Breast epithelium (tissue), 4 donors: ENCODE results near the gene KLHL17. TPM values are rescaled to one million over a fixed set of nuclear protein-coding genes. Genes with fewer than 3 reads are reported as not detected.

Source experiments
- DNase-seq, 2 donors: peaks; one replicate each; pipeline ENCODE4 v3.0.0-alpha.2; 2019; ENCODE audit warnings: low spot score in 2 of 2
- H3K27ac ChIP-seq, 2 donors: fragments of 200-600 bp; sonication (generic) in 1 of 2; one replicate each; pipeline ENCODE4 v1.5.1; 2016 to 2019; ENCODE audit warnings: mild to moderate bottlenecking in 1 of 2
- H3K27me3 ChIP-seq, 2 donors: fragments of 200-600 bp; sonication (generic) in 1 of 2; one replicate each; pipeline versions ENCODE4 v1.5.1 to v1.6.0; 2017 to 2019; ENCODE audit warnings: control low read depth in 1 of 2, mild to moderate bottlenecking in 1 of 2
- H3K36me3 ChIP-seq: fragments of 200-600 bp; one replicate; pipeline ENCODE4 v1.5.1; 2019
- H3K4me1 ChIP-seq, 2 donors: fragments of 200-600 bp; sonication (generic); one replicate each; pipeline ENCODE4 v1.5.1; 2016 to 2019; ENCODE audit warnings: control low read depth in 1 of 2
- H3K4me3 ChIP-seq, 3 donors: fragments of 200-600 bp; sonication (generic); 1 replicate in 2 of 3; 2 replicates in 1 of 3; pipeline ENCODE4 v1.5.1; 2016 to 2019; ENCODE audit warnings: mild to moderate bottlenecking in 3 of 3, moderate library complexity in 2 of 3
- H3K9me3 ChIP-seq, 2 donors: fragments of 200-600 bp; sonication (generic) in 1 of 2; one replicate each; pipeline ENCODE4 v1.5.1; 2016 to 2019; ENCODE audit warnings: control low read depth in 1 of 2
- POLR2A ChIP-seq: fragments of 450-650 bp; IDR thresholded peaks from one replicate; pipeline ENCODE4 v1.6.1; 2016; ENCODE audit warnings: antibody characterized with exemption, mild to moderate bottlenecking, moderate library complexity
- POLR2AphosphoS5 ChIP-seq, 3 donors: sonication (generic); formaldehyde crosslinking; IDR thresholded peaks; one replicate each; pipeline ENCODE4 v1.6.1; 2017; ENCODE audit warnings: antibody characterized with exemption in 3 of 3
- intact Hi-C: fragments of 100-400 bp; cut with DNase I; formaldehyde crosslinking; loops from one replicate; pipeline ENCODE4 v1.15.1; 2023; ENCODE audit warnings: low total_unique reads
- total RNA-seq, 3 donors: library from RNA; depleted of rRNA; stranded (reverse); fragments of >200 nt; gene quantifications; one replicate each; pipeline ENCODE4 v1.1.0, GENCODE V29; 2016
- TF ChIP-seq, protein P1 (sequence below), 3 donors: fragments of 450-650 bp; IDR thresholded peaks; one replicate each; pipeline ENCODE4 v1.5.1; 2016 to 2017; ENCODE audit warnings: antibody characterized with exemption in 3 of 3, mild to moderate bottlenecking in 3 of 3, moderate library complexity in 3 of 3

The KLHL17 gene
- total RNA-seq, 3 donors from 2014 or later: 5.4 to 18.0 (median 10.0) TPM

DNA sequence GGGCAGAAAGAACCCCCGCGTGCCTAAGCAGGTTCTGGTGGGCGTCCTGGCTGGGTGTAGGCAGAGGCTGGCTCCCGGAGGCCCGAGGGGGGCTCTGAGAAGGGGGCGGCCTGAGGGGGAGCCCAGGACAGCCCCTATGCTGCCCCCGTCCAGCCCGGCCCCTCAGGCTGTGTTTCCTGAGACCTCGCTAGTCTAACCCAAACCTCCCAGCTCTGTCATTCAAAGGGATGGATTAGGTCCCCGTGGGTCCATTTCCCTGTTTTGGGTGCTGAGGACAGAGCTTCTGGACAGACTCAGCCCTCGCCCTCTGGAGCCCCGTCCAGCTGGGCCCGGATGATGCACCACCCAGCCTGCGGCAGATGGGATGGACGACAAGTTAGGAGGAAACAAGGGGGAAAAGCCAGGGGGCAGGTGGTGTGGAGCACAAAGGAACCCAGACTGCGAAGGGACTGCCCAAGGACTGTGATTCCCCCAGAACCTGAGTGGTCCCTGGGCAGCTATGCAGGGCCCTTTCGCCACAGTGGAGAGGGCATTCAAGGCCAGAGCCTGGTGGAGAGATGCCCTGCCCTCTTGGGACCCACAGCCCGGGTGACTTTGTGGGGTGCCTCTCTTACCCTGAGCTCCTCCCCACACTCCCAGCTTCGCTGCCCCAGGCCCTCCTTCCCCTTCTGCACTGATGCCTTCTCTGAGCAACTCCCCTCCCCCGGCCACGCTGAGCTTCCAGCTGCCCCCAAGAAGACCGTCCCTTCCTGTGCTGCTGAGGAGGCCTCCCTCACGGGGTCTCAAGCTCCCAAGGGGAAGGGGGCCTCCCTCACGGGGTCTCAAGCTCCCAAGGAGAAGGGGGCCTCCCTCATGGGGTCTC is 36.7 kb downstream of the KLHL17 start:
- H3K36me3 ChIP-seq: no peaks in the 10 kb centered on the region
- peaks cover 6 to 15% of the 10 kb centered on the region in 2 donors for H3K4me1 ChIP-seq
- TF ChIP-seq POLR2AphosphoS5 (IDR thresholded peaks at IDR 0.05) (no peak), POLR2A (no peak)
- TF ChIP-seq, protein P1, sequence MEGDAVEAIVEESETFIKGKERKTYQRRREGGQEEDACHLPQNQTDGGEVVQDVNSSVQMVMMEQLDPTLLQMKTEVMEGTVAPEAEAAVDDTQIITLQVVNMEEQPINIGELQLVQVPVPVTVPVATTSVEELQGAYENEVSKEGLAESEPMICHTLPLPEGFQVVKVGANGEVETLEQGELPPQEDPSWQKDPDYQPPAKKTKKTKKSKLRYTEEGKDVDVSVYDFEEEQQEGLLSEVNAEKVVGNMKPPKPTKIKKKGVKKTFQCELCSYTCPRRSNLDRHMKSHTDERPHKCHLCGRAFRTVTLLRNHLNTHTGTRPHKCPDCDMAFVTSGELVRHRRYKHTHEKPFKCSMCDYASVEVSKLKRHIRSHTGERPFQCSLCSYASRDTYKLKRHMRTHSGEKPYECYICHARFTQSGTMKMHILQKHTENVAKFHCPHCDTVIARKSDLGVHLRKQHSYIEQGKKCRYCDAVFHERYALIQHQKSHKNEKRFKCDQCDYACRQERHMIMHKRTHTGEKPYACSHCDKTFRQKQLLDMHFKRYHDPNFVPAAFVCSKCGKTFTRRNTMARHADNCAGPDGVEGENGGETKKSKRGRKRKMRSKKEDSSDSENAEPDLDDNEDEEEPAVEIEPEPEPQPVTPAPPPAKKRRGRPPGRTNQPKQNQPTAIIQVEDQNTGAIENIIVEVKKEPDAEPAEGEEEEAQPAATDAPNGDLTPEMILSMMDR (IDR thresholded peaks at IDR 0.05): no peak
- intact Hi-C loops: loop anchor here (1.0 to 5.0 kb wide), 2 partner anchors 43 to 65 kb away; no protein-coding TSS in a partner anchor
- peaks cover 0 to 8% of the 10 kb centered on the region in 2 donors for H3K27me3 ChIP-seq
- H3K9me3 ChIP-seq: peaks cover 1 to 3% of the 10 kb centered on the region in 2 donors
- H3K4me3 ChIP-seq: no peak overlapping the region
- H3K27ac ChIP-seq: no peak overlapping the region
- DNase-seq: no peak

DNA sequence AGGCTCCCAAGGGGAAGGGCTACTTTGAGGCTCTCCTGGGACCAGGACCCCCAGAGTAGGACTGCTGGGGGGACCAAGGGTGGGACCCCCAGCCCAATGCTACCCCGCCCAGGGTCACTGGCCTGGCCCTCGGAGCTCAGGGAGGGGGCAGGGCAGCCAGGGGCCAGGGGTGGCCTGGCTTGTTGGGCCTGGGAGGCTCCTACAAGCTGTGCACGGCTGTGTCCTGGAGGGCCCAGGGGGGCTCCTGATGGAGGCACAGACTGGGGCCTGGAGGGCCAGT is 37.3 kb downstream of the KLHL17 start:
- peaks cover 6 to 15% of the 10 kb centered on the region in 2 donors for H3K4me1 ChIP-seq
- intact Hi-C loops: loop anchor here (1.0 to 5.0 kb wide), 2 partner anchors 43 to 65 kb away; no protein-coding TSS in a partner anchor
- H3K9me3 ChIP-seq: no peaks in the 10 kb centered on the region
- H3K27ac ChIP-seq: no peak overlapping the region
- DNase-seq: no peak
- peak overlapping the region in 1 of 3 donors; percentile 89 for H3K4me3 ChIP-seq
- peaks cover 0 to 8% of the 10 kb centered on the region in 2 donors for H3K27me3 ChIP-seq
- TF ChIP-seq POLR2AphosphoS5 (IDR thresholded peaks at IDR 0.05) (no peak), POLR2A (no peak)
- TF ChIP-seq, protein P1 (IDR thresholded peaks at IDR 0.05): no peak
- no peaks in the 10 kb centered on the region for H3K36me3 ChIP-seq

DNA sequence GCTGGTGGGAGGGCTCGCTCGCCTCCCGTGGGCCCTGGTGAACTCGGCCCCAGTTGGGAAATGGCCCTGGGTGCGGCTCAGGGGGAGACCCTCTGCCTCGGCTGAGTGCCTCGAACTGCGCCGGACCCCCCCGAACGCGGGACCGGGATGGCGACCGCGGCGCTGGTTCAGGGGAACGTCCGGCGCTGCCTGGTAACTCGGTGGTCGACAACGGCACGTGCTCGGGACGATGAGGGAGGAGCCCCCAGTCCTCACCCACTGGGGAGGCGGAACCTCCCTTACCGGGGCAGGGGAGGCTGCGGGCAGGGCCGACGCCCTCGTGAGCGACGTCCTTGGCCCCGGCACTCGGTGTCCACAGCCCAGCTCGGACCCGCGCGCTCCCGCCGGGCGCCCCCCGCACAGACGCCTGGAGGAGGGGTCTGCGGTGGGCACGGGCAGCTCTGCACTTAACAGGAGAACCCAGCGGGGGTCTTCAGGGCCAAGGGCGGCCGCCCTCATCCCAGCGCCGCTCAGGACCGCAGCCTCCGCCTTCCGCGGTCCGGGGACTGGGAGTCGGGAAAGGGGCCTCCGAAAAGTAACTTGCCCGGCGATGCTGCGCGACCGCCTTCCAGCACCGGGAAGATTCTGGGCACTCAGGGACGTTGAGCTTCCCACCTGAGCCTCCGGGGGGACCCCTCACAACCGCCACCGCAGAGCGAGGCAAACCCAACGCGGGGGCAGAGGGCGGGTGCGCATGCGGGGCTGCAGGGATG is 37.8 kb downstream of the KLHL17 start:
- H3K27me3 ChIP-seq: peaks cover 0 to 8% of the 10 kb centered on the region in 2 donors
- H3K36me3 ChIP-seq: no peaks in the 10 kb centered on the region
- no peak for TF ChIP-seq POLR2A
- no peak for TF ChIP-seq POLR2AphosphoS5 (IDR thresholded peaks at IDR 0.05)
- TF ChIP-seq, protein P1 (IDR thresholded peaks at IDR 0.05): no peak
- intact Hi-C loops: loop anchor here (1.0 to 5.0 kb wide), 2 partner anchors 44 to 64 kb away; no protein-coding TSS in a partner anchor
- H3K4me1 ChIP-seq: peaks cover 6 to 15% of the 10 kb centered on the region in 2 donors
- peak overlapping the region in 1 of 2 donors; percentile 98 for H3K27ac ChIP-seq
- peak overlapping the region; percentile 48 to 89 (median 71) for H3K4me3 ChIP-seq
- H3K9me3 ChIP-seq: no peaks in the 10 kb centered on the region
- DNase-seq: no peak

DNA sequence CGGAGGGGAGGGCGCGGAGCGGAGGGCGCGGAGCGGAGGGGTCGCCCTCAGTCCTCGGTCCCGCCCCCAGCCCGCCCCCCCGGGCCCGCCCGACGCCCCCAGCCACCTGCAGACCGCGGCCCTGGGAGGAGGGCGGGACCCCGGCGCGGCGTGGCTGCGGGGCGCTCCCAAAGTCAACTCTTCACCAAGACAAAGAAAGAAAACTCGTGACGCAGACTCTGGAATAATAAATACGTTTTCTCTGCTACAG is 38.3 kb downstream of the KLHL17 start:
- Histone ChIP-seq H3K36me3 (no peaks in the 10 kb centered on the region), H3K4me1 (peaks cover 6 to 15% of the 10 kb centered on the region in 2 donors), H3K4me3 (peak overlapping the region; percentile 48 to 89 (median 71)), H3K9me3 (no peaks in the 10 kb centered on the region), H3K27me3 (peaks cover 0 to 8% of the 10 kb centered on the region in 2 donors), H3K27ac (peak overlapping the region; percentile 96 to 98)
- DNase-seq: no peak
- TF ChIP-seq, protein P1 (IDR thresholded peaks at IDR 0.05): no peak
- no peak for TF ChIP-seq POLR2AphosphoS5 (IDR thresholded peaks at IDR 0.05)
- no peak for TF ChIP-seq POLR2A
- intact Hi-C loops: loop anchor here (5.0 kb wide), 1 partner anchor 64 kb away; no protein-coding TSS in a partner anchor
